HL-60 (cell line): ENCODE measurements around the gene PCA3.

Experiments
- DNase-seq, 2 experiments: peaks; one replicate each; pipeline ENCODE4 v3.0.0-alpha.2; 2010 to 2020; ENCODE audit warnings: low read depth in 1 of 2, low spot score in 1 of 2
- H3K27ac ChIP-seq: fragments of 250-450 bp; sonication (Bioruptor Pico); replicated peaks from 2 replicates; pipeline ENCODE4 v1.5.1; 2020; ENCODE audit warnings: mild to moderate bottlenecking, moderate library complexity
- H3K27me3 ChIP-seq: fragments of 250-450 bp; sonication (Bioruptor Pico); 2 replicates; pipeline ENCODE4 v1.5.1; 2021; ENCODE audit warnings: mild to moderate bottlenecking, moderate library complexity; ENCODE audit not compliant: insufficient read depth, poor library complexity, severe bottlenecking
- H3K4me3 ChIP-seq: replicated peaks from 2 replicates; pipeline ENCODE4 v1.5.1; 2011; ENCODE audit warnings: mild to moderate bottlenecking, control low read depth, low read length; ENCODE audit not compliant: insufficient read depth
- GABPA ChIP-seq: IDR thresholded peaks from 2 replicates; pipeline ENCODE4 v1.6.1; 2012; ENCODE audit warnings: low read depth
- POLR2AphosphoS5 ChIP-seq: IDR thresholded peaks from 2 replicates; pipeline ENCODE4 v1.6.1; 2012; ENCODE audit warnings: low read depth
- SPI1 ChIP-seq: IDR thresholded peaks from 2 replicates; pipeline ENCODE4 v1.6.1; 2012; ENCODE audit warnings: low read depth, mild to moderate bottlenecking, borderline replicate concordance
- long read RNA-seq: library from polyadenylated mRNA; unstranded; transcript quantifications from one replicate; pipeline ENCODE4 v2.0.0, GENCODE V29; 2020
- TF ChIP-seq, protein P1 (sequence below): IDR thresholded peaks from 2 replicates; pipeline ENCODE4 v1.6.1; 2012; ENCODE audit warnings: low read depth; ENCODE audit not compliant: insufficient replicate concordance
- TF ChIP-seq, protein P2 (sequence below): IDR thresholded peaks from one replicate; pipeline ENCODE4 v1.5.1; 2011; ENCODE audit warnings: low read length, control low read depth, inconsistent platforms; ENCODE audit not compliant: insufficient read depth

Gene PCA3
- long read RNA-seq: 0 reads

GRCh38 chr9:76764138-76764537 lies at the start of gene PCA3:
PCA3 (plus strand) TSS chr9:76764438.
- peaks cover 2% of the 10 kb centered on the region for H3K27me3 ChIP-seq
- TF ChIP-seq, protein P1, sequence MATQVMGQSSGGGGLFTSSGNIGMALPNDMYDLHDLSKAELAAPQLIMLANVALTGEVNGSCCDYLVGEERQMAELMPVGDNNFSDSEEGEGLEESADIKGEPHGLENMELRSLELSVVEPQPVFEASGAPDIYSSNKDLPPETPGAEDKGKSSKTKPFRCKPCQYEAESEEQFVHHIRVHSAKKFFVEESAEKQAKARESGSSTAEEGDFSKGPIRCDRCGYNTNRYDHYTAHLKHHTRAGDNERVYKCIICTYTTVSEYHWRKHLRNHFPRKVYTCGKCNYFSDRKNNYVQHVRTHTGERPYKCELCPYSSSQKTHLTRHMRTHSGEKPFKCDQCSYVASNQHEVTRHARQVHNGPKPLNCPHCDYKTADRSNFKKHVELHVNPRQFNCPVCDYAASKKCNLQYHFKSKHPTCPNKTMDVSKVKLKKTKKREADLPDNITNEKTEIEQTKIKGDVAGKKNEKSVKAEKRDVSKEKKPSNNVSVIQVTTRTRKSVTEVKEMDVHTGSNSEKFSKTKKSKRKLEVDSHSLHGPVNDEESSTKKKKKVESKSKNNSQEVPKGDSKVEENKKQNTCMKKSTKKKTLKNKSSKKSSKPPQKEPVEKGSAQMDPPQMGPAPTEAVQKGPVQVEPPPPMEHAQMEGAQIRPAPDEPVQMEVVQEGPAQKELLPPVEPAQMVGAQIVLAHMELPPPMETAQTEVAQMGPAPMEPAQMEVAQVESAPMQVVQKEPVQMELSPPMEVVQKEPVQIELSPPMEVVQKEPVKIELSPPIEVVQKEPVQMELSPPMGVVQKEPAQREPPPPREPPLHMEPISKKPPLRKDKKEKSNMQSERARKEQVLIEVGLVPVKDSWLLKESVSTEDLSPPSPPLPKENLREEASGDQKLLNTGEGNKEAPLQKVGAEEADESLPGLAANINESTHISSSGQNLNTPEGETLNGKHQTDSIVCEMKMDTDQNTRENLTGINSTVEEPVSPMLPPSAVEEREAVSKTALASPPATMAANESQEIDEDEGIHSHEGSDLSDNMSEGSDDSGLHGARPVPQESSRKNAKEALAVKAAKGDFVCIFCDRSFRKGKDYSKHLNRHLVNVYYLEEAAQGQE: no peak
- TF ChIP-seq POLR2AphosphoS5 (no peak), GABPA (no peak), SPI1 (no peak)
- TF ChIP-seq, protein P2, sequence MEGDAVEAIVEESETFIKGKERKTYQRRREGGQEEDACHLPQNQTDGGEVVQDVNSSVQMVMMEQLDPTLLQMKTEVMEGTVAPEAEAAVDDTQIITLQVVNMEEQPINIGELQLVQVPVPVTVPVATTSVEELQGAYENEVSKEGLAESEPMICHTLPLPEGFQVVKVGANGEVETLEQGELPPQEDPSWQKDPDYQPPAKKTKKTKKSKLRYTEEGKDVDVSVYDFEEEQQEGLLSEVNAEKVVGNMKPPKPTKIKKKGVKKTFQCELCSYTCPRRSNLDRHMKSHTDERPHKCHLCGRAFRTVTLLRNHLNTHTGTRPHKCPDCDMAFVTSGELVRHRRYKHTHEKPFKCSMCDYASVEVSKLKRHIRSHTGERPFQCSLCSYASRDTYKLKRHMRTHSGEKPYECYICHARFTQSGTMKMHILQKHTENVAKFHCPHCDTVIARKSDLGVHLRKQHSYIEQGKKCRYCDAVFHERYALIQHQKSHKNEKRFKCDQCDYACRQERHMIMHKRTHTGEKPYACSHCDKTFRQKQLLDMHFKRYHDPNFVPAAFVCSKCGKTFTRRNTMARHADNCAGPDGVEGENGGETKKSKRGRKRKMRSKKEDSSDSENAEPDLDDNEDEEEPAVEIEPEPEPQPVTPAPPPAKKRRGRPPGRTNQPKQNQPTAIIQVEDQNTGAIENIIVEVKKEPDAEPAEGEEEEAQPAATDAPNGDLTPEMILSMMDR: no peak
- no peak within 1 kb of the TSS for H3K27ac ChIP-seq
- no peak within 1 kb of the TSS for H3K4me3 ChIP-seq
- DNase-seq: no peak

DNA sequence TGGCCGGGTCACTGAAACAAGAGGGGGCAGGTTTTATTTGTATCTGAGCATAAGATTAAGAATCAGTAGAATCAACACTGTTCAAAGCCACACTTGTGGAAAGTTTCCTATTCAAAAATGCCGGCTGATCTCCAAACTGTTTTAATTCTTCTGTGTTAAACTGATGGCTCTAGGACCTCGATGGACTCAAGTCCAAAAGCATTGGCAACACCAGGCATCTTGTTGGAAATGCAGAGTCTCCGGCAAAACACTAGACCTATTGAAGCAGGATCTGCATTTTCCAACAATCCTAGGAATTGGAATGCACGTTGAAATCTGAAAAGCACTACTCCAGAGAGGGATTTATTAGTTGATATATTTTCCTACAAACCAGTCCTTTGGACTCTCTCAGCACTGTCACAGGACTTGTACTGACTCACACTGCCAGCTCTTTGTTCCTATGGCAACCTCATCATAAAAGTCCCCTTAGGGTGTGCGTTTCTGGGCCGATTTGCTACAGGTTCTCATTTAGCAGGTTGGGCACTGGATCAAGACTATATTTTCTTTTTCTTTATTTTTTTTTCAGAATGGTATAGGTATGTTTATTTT lies 48.1 kb upstream of the PCA3 start:
- DNase-seq: no peak
- Histone ChIP-seq H3K27me3 (peaks cover 5% of the 10 kb centered on the region), H3K27ac (no peak overlapping the region), H3K4me3 (no peak overlapping the region)
- no peak for TF ChIP-seq SPI1
- no peak for TF ChIP-seq GABPA
- TF ChIP-seq, protein P1: no peak
- TF ChIP-seq, protein P2: no peak
- TF ChIP-seq POLR2AphosphoS5: no peak

GRCh38 chr9:76717176-76717575 lies 47.1 kb upstream of the PCA3 start:
- TF ChIP-seq, protein P2: no peak
- TF ChIP-seq, protein P1: no peak
- TF ChIP-seq GABPA: no peak
- no peak for TF ChIP-seq SPI1
- TF ChIP-seq POLR2AphosphoS5: no peak
- Histone ChIP-seq H3K27ac (no peak overlapping the region), H3K27me3 (peaks cover 6% of the 10 kb centered on the region), H3K4me3 (no peak overlapping the region)
- no peak for DNase-seq
